Right atrium auricular region (tissue), 2 donors: ENCODE results near the gene TPPP2. TPM values are rescaled to one million over a fixed set of nuclear protein-coding genes. Genes with fewer than 3 reads are reported as not detected.

Experiments
- DNase-seq: peaks from one replicate; pipeline ENCODE4 v3.0.0-alpha.2; 2019; ENCODE audit warnings: low spot score
- H3K27ac ChIP-seq, 2 donors: fragments of 200-600 bp; sonication (generic); 1 replicate in 1 of 2; 2 replicates in 1 of 2; pipeline ENCODE4 v1.5.1; 2016 to 2019
- H3K27me3 ChIP-seq, 2 donors: fragments of 200-600 bp; sonication (generic); one replicate each; pipeline versions ENCODE4 v1.5.1 to v1.6.0; 2017 to 2019
- H3K36me3 ChIP-seq: fragments of 200-600 bp; sonication (generic); one replicate; pipeline ENCODE4 v1.5.1; 2016
- H3K4me1 ChIP-seq, 2 donors: fragments of 200-600 bp; sonication (generic); one replicate each; pipeline versions ENCODE4 v1.5.1 to v1.6.0; 2017 to 2019
- H3K4me3 ChIP-seq, 2 donors: fragments of 200-600 bp; sonication (generic); 1 replicate in 1 of 2; 2 replicates in 1 of 2; pipeline ENCODE4 v1.5.1; 2017 to 2019; ENCODE audit warnings: mild to moderate bottlenecking in 1 of 2, moderate library complexity in 1 of 2
- H3K9me3 ChIP-seq, 2 donors: fragments of 200-600 bp; sonication (generic); one replicate each; pipeline ENCODE4 v1.5.1; 2019
- total RNA-seq, 2 donors: library from RNA; depleted of rRNA; stranded (reverse); fragments of >200 nt; gene quantifications; one replicate each; pipeline ENCODE4 v1.1.0, GENCODE V29; 2016
- TF ChIP-seq, protein P1 (sequence below), 2 donors: fragments of 200-600 bp; sonication (generic); IDR thresholded peaks; one replicate each; pipeline ENCODE4 v1.5.1; 2019; ENCODE audit warnings: antibody characterized with exemption in 2 of 2

TPPP2 gene
- total RNA-seq, 2 donors from 2014 or later: 0.86 TPM; not detected in 1

DNA sequence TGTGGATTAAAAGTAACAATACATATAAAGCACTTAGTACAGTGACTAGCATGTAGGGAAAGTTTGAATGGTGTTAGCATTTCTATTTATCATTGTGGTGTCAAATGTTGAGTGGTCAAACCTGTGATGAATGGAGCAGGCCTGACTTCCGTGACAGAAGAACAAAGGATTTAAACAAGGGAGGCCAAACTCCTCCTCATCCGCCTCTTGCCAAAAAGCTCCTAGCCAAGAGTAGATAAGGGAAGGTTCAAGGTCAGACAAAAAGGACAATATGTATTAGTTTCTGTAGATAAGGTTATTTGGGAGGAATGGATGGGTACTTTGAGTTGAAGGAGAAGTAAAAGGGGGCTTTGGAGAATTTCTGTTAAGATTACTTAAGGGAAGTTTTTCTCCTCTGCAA, 18.6 kb downstream of the TPPP2 start:
- Histone ChIP-seq H3K4me1 (peaks cover 0 to 22% of the 10 kb centered on the region in 2 donors), H3K36me3 (no peaks in the 10 kb centered on the region), H3K27ac (no peak overlapping the region), H3K9me3 (no peaks in the 10 kb centered on the region), H3K4me3 (no peak overlapping the region), H3K27me3 (no peaks in the 10 kb centered on the region)
- TF ChIP-seq, protein P1, sequence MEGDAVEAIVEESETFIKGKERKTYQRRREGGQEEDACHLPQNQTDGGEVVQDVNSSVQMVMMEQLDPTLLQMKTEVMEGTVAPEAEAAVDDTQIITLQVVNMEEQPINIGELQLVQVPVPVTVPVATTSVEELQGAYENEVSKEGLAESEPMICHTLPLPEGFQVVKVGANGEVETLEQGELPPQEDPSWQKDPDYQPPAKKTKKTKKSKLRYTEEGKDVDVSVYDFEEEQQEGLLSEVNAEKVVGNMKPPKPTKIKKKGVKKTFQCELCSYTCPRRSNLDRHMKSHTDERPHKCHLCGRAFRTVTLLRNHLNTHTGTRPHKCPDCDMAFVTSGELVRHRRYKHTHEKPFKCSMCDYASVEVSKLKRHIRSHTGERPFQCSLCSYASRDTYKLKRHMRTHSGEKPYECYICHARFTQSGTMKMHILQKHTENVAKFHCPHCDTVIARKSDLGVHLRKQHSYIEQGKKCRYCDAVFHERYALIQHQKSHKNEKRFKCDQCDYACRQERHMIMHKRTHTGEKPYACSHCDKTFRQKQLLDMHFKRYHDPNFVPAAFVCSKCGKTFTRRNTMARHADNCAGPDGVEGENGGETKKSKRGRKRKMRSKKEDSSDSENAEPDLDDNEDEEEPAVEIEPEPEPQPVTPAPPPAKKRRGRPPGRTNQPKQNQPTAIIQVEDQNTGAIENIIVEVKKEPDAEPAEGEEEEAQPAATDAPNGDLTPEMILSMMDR (IDR thresholded peaks at IDR 0.05): no peak
- no peak for DNase-seq

DNA sequence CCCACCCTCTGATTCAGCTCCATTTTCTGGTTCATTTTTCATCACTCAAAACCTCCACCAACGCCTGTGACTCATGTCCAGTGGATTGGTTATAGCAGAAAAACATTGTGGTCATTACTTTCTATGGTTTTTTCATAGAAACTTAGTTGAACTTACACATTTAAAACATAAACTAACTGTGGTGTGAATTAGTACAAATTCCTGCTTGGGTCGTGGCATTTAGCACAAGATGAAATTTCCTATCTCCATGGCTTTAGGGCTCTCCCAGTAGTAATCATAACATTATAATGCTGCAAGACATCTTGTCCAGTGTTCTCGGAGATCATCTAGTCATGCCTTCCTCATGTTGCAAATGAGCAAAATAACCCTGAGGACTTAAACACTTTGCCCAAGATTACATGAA, 19.3 kb downstream of the TPPP2 start:
- DNase-seq: no peak
- H3K4me1 ChIP-seq: peaks cover 0 to 16% of the 10 kb centered on the region in 2 donors
- TF ChIP-seq, protein P1 (IDR thresholded peaks at IDR 0.05): no peak
- H3K4me3 ChIP-seq: no peak overlapping the region
- no peak overlapping the region for H3K27ac ChIP-seq
- no peaks in the 10 kb centered on the region for H3K27me3 ChIP-seq
- no peaks in the 10 kb centered on the region for H3K9me3 ChIP-seq
- H3K36me3 ChIP-seq: no peaks in the 10 kb centered on the region

DNA sequence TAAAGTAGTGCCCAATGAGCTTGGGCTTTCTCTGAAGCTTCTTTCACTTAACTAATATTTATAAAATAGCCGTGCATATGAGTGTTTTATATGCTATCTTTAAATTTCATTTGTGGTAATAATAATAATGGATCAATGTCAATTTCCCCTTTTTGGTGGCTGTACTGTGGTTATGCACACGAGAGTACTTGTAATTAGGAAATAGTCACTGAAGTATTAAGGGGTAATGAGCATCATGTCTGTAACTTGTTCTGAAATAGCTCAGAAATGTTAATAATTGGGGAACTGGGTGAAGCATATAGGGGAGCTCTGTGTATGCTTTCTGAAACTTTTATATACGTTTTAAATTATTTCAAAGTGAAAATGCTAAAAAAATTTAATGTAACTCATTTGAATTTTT, 20.6 kb downstream of the TPPP2 start:
- H3K9me3 ChIP-seq: no peaks in the 10 kb centered on the region
- no peak overlapping the region for H3K4me3 ChIP-seq
- TF ChIP-seq, protein P1 (IDR thresholded peaks at IDR 0.05): no peak
- no peak for DNase-seq
- no peaks in the 10 kb centered on the region for H3K36me3 ChIP-seq
- no peaks in the 10 kb centered on the region for H3K27me3 ChIP-seq
- H3K4me1 ChIP-seq: peaks cover 0 to 14% of the 10 kb centered on the region in 2 donors
- no peak overlapping the region for H3K27ac ChIP-seq

DNA sequence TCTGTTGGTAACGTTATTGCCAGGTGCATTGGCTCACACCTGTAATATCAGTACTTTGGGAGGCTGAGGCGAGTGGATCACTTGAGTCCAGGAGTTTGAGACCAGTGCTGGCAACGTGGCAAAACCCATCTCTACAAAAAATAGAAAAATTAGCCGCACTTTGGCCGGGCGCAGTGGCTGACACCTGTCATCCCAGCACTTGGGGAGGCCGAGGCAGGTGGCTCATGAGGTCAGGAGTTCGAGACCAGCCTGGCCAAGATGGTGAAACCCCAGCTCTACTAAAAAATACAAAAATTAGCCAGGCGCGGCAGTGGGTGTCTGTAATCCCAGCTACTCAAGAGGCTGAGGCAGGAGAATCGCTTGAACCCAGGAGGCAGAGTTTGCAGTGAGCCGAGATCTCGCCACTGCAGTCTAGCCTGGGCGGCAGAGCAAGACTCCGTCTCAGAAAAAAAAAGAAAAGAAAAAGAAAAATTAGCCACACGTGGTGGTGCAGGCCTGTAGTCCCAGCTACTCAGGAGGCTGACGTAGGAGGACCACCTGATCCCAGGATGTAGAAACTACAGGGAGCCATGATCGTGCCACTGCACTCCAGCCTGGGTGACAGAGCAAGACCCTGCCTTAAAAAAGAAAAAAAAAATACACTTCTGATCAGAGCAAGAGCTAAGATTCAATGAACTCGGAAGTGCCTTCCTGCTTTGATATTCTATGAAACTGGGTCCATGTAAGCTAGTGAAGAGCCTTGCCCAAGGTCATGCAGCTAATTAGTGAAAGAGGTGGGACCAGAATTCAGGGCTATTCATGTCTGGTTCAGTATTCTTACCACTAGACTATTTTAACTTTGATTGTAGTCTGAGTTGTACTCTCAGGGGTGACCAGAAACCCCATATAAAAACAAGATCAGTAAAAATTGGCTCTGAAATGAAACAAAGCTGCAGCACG, 23.4 kb downstream of the TPPP2 start:
- H3K4me3 ChIP-seq: no peak overlapping the region

DNA sequence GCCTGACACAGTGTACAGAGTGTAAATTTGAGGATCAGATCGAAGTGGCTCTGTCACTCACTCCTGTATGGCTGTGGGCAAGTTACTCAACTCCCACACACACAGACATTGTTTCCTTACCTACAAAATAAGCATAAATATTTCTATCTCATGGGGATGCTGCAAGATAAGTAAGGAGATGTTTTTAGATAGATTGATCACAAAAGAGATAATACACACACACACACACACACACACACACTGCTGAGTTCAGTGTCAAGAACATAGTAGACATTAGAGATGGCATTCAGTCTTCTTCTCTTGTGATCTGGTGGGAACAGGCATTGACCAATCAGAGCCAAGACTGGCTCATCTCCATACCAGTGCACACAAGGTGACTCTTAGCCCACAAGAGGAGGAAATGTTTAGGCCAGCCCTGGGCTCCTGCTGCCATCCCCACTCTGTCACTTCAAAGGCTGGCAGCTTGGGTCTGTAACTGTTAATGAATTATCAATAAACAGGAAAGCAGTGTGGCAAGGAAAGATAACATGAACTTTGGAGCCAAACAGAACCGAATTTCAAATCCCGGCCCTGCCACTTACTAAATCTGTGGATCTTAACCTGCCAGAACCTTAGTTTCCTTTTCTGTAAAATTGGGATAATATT, 24.2 kb downstream of the TPPP2 start:
- Histone ChIP-seq H3K27me3 (no peaks in the 10 kb centered on the region), H3K9me3 (no peaks in the 10 kb centered on the region), H3K27ac (no peak overlapping the region), H3K4me3 (no peak overlapping the region), H3K36me3 (no peaks in the 10 kb centered on the region), H3K4me1 (no peaks in the 10 kb centered on the region)
- no peak for DNase-seq
- TF ChIP-seq, protein P1 (IDR thresholded peaks at IDR 0.05): no peak

More for the DNA sequence above, 23.4 kb downstream of the TPPP2 start:
- DNase-seq: no peak
- Histone ChIP-seq H3K27ac (no peak overlapping the region), H3K36me3 (no peaks in the 10 kb centered on the region), H3K9me3 (no peaks in the 10 kb centered on the region), H3K27me3 (no peaks in the 10 kb centered on the region), H3K4me1 (peaks cover 0 to 4% of the 10 kb centered on the region in 2 donors)
- TF ChIP-seq, protein P1 (IDR thresholded peaks at IDR 0.05): no peak
